HS-27A (cell line): ENCODE measurements around the gene ITGB7.

ENCODE experiments used
- DNase-seq: peaks from one replicate; pipeline ENCODE4 v3.0.0-alpha.2; 2012; ENCODE audit warnings: low read depth, missing footprints

ITGB7 gene

DNA sequence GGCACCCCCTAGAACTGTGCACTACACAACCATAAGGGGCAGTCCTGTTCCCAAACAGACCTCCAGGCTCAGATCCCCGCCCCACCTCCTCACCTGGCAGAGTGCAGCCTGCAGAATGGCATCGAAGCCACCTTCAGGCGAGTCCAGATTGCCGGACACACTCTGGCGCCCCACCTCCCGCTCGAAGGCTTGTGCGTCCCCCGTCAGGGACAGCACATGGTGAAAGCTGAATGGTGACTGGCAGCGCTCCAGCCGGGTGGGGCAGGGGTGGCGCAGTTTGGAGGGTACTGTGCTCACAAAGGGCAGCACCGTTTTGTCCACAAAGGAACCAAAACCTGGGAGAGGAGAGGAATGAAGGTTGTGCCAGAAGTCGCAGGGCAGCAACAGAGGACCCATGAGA lies 10.6 kb downstream of the ITGB7 start:
- DNase-seq: no peak

DNA sequence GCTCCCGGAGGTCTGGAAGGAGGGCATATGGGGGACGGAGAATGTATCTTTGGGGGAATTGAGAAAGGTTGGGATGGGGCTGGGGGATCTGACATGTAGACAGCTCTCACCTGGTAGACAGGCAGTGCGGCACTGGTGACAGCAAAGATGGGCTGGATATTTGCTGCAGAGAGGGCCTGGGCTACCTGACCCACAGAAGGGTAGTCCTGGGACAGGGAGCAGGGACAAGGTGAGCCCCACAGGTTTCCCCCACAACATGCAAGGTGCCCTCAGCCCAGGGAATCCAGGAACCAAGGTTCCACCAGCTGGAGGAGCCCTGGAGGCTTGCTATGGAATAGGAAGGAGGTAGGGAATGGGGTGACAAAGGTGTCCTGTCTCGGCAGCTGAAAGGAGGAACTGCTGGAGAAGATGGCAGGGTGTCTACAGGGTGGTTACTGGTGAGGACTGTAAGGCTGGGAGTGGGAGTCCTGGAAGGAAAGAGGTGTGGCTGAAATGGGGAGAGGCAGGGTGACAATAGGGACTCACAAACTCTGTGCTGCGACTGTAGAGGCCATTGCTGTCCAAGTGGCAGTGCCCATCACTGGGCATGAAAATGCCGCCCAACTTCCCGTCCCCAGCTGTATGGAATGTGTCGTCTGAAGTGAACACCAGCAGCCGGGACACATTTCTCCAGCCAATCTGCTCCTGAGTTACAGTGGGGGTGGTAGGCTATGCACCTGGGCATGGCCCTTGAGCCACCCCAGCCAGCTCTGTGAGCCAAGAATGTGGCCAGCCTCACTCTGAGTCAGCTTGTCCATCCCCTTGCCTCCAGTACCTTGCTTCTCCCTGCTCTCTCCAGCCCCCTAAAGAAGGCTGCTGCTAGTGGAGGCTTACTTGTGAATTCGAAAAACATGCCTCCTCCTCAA lies 11.3 kb downstream of the ITGB7 start:
- no peak for DNase-seq

DNA sequence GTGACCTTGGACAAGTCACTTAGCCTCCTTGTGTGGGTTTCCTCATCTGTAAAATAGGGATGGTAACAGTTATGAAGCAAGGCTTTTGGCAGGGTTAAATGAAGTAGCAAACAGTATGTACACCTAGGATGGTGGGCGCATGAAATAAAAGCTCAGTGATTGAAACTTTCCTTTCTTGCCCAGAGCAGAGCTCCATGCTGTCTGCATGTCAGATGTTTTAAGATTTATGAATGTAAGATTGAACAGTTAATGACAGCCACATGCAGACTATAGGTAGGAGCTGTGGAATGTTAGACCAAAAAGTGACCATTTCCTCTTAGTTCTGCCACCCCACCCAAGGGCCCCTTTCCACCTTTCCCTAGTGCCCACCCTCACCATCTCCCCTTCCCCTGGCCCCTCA lies 12.1 kb downstream of the ITGB7 start:
- DNase-seq: no peak

GRCh38 chr12:53193985-53194716 lies 12.9 kb downstream of the ITGB7 start:
- no peak for DNase-seq

GRCh38 chr12:53193040-53193439 lies 14.0 kb downstream of the ITGB7 start:
- no peak for DNase-seq

GRCh38 chr12:53192531-53193021 lies 14.5 kb downstream of the ITGB7 start:
- no peak for DNase-seq

DNA sequence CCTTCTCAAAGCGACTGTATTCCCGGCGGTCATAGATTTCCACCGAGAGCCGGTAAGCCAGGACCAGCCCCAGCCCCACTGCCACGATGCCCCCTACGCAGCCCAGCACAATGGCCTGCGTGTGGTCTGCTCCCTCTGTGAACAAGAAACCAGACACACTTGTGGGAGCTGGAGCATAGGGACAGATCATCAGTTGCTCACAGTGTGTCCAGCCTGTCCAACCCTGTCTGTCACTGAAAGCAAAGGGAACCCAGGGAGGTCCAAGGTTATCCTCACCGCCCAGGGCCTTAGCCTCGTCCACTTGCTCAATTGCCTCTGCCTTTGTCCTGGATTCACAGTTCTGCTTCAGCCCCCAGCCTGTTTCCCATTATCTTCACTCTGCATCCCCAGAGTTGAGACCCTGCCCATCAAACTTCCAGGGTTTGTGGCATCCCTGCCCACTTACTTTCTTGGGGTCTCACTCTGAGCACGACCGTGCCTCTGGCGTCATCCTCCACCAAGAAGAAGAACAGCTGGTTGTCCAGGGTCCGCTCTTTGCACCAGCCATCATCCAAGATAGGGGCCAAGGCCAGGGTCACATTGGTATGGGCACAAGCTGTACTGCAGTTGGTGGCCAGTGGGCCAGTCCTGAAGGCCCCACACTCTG lies 15.0 kb downstream of the ITGB7 start:
- no peak for DNase-seq

- DNase-seq: no peak
Measured at GRCh38 chr12:53191096-53191884, 15.8 kb downstream of the ITGB7 start.

GRCh38 chr12:53190108-53190729 lies 16.8 kb downstream of the ITGB7 start:
- DNase-seq: no peak

DNA sequence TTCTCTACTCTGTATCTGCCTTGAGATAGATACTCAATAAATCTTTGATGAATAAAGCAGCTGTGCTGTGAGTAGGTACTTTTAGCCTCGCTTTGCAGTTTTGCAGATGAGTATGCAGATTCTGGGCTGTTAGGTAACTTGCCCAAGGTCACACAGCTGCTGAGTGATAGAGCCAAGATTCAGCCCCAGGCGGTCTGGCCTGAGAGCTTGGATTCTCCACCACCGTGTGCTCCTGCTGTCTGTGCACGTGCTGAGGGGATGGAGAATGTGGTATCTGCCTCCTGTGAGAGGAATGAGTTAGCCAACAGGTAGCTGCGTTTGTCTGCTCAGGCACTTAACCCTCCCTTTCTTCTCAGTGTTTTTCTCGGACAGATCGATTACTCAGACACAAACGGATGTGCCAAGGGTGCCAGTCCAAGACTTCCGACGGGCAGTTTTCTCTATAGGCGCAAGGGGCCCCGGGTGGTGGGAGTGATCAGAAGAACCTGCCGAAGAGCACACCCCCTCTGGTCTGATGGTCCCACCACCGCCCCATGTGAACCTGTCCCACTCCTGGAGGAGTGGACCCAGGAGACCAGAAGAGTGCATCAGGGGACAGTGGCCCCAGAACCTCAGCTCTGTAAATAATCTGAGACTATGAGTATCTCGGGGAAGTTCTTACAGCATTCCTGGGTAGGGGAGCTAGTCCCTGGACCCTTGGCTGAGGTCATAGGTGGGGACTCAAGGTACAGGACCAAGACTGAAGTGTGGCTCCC lies 19.7 kb downstream of the ITGB7 start:
- DNase-seq: no peak

GRCh38 chr12:53186745-53187144 lies 20.3 kb downstream of the ITGB7 start:
- no peak for DNase-seq

DNA sequence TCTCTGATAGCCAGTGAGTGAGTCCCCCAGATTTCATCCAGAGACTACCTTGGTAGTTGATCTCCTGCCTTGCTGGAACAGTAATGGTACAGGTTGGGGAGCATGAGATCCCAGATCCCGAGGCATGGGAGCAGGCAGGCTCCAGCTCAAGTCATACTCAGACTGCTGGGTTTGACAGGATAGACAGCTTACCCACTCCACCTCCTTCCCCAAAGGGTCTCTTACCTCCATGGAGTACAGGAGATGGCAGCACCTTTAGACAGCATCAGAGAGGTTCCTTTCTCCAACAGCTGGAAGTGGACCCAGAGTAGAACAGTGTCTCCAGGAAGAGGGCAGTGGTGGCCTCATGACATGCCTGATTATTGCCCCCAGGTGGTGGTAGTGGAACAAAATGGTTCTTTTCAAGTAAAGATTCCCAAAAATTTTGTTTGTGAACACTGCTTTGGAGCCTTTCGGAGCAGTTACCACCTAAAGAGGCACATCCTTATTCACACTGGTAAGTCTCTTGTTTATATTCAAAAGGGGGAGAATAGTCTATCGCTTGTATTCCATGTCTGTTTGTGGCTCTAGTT lies 21.4 kb downstream of the ITGB7 start:
- DNase-seq: no peak

GRCh38 chr12:53184828-53185227 lies 22.2 kb downstream of the ITGB7 start:
- DNase-seq: no peak

GRCh38 chr12:53182903-53183302 lies 24.1 kb downstream of the ITGB7 start:
- no peak for DNase-seq

GRCh38 chr12:53181935-53182334 lies 25.1 kb downstream of the ITGB7 start:
- no peak for DNase-seq

- DNase-seq: peak; percentile 17
Measured at GRCh38 chr12:53180931-53181645, 26.0 kb downstream of the ITGB7 start.

GRCh38 chr12:53180220-53180930 lies 26.7 kb downstream of the ITGB7 start, which contains the start of the genes CSAD and ZNF740:
Gene CSAD, minus strand, starts transcription at chr12:53180925. Its CDS starts 7,455 bp downstream, at chr12:53173470.
Gene ZNF740, plus strand, starts transcription at chr12:53180722. Its CDS starts 1,262 bp downstream, at chr12:53181984.
- peak; percentile 90 for DNase-seq

GRCh38 chr12:53179687-53180219 lies 27.3 kb downstream of the ITGB7 start:
- no peak for DNase-seq
